AG04450 (cell line): Measurements from ENCODE around the gene KIF6. TPM values are rescaled to one million over a fixed set of nuclear protein-coding genes. Genes with fewer than 3 reads are reported as not detected.

Experiments used
- CTCF ChIA-PET: fragments of 300-600, 350-600 bp; formaldehyde crosslinking; extraction: SDS; loops from one replicate; lab custom pipeline; 2022; ENCODE audit warnings: antibody characterized with exemption, inconsistent platforms; lab: Charles Lee
- POLR2A ChIA-PET: fragments of 350-600 bp; formaldehyde crosslinking; extraction: SDS; loops from one replicate; lab custom pipeline; 2021; ENCODE audit warnings: antibody characterized with exemption, inconsistent platforms; lab: Yijun Ruan, JAX
- DNase-seq: peaks from one replicate; pipeline ENCODE4 v3.0.0-alpha.2; 2011; ENCODE audit warnings: low read depth, low spot score
- H3K27ac ChIP-seq: one replicate; pipeline ENCODE4 v1.5.1; 2012; ENCODE audit warnings: low read depth, low read length, control low read depth
- H3K27me3 ChIP-seq: one replicate; pipeline ENCODE4 v1.6.0; 2012; ENCODE audit warnings: low read length; ENCODE audit not compliant: control insufficient read depth, insufficient read depth
- H3K4me3 ChIP-seq: 2 replicates; pipeline ENCODE4 v1.5.1; 2011; ENCODE audit warnings: mild to moderate bottlenecking, low read depth, low read length, control low read depth
- H3K9me3 ChIP-seq: 2 replicates; pipeline ENCODE4 v1.5.1; 2012; ENCODE audit warnings: low read length; ENCODE audit not compliant: control insufficient read depth, insufficient read depth
- CTCF ChIP-seq: IDR thresholded peaks from 2 replicates; pipeline ENCODE4 v1.5.1; 2011; ENCODE audit warnings: low read depth, low read length, control low read depth, inconsistent platforms
- polyA plus RNA-seq: library from polyadenylated mRNA; depleted of rRNA; stranded (reverse); fragments of >200 nt; gene quantifications from 2 replicates; pipeline ENCODE4 v1.2.3, GENCODE V29; 2011

KIF6 gene
- polyA plus RNA-seq, 1 experiment, result 0.02 TPM

- no peak overlapping the region for H3K4me3 ChIP-seq
- no peak for DNase-seq
- POLR2A ChIA-PET, result no interaction called here
- CTCF ChIA-PET, result no interaction called here
- no peak overlapping the region for H3K27ac ChIP-seq
- H3K27me3 ChIP-seq, result no peaks in the 10 kb centered on the region
- TF ChIP-seq CTCF, result no peak
- H3K9me3 ChIP-seq, result peaks cover 3% of the 10 kb centered on the region; the same call in 1 of the 2 replicates
These were observed 54.7 kb downstream of the KIF6 start for GRCh38 chr6:39670519-39670918.

- CTCF ChIA-PET, result interaction anchor here (1.6 kb wide), 1 partner anchor 195 kb away, joined by 4 read pairs; no protein-coding TSS in a partner anchor
- POLR2A ChIA-PET, result no interaction called here
- H3K27ac ChIP-seq, result no peak overlapping the region
- no peak overlapping the region for H3K4me3 ChIP-seq
- H3K27me3 ChIP-seq, result no peaks in the 10 kb centered on the region
- no peak for DNase-seq
- peaks cover 3% of the 10 kb centered on the region; the same call in 1 of the 2 replicates for H3K9me3 ChIP-seq
- no peak for TF ChIP-seq CTCF
These were observed 55.2 kb downstream of the KIF6 start for GRCh38 chr6:39669973-39670342.

GRCh38 chr6:39669207-39669972, 55.8 kb downstream of the KIF6 start:
- Histone ChIP-seq H3K9me3 (peaks cover 3% of the 10 kb centered on the region; the same call in 1 of the 2 replicates), H3K4me3 (no peak overlapping the region), H3K27ac (no peak overlapping the region), H3K27me3 (no peaks in the 10 kb centered on the region)
- no peak for TF ChIP-seq CTCF
- no peak for DNase-seq
- CTCF ChIA-PET, result interaction anchor here (1.6 kb wide), 1 partner anchor 196 kb away, joined by 4 read pairs; no protein-coding TSS in a partner anchor
- POLR2A ChIA-PET, result no interaction called here

- Histone ChIP-seq H3K27me3 (no peaks in the 10 kb centered on the region), H3K27ac (no peak overlapping the region), H3K9me3 (no peaks in the 10 kb centered on the region), H3K4me3 (no peak overlapping the region)
- no peak for TF ChIP-seq CTCF
- ChIA-PET CTCF (interaction anchor here (0.6 kb wide), 2 partner anchors 18 to 993 kb away, joined by 3 read pairs; no protein-coding TSS in a partner anchor), POLR2A (no interaction called here)
- no peak for DNase-seq
These were observed 58.3 kb downstream of the KIF6 start for GRCh38 chr6:39666706-39667489.
